ENCODE data around the gene SLC50A1.

GRCh38 chr1:155176544-155177071 lies 41.0 kb downstream of the SLC50A1 start:
- TF ChIP-seq POLR2AphosphoS5 (IDR thresholded peaks at IDR 0.05) (peak; percentile 38 to 91 (median 45)), EP300 (IDR thresholded peaks at IDR 0.05) (no peak), CTCF (IDR thresholded peaks at IDR 0.05) (peak in 6 of 7 experiments; percentile 64 to 98 (median 94)), POLR2A (IDR thresholded peaks at IDR 0.05) (no peak)
